SJCRH30 (cell line): ENCODE measurements around the gene EFNB1. TPM values are rescaled to one million over a fixed set of nuclear protein-coding genes. Genes with fewer than 3 reads are reported as not detected.

Experiments used
- DNase-seq, 2 experiments: peaks; one replicate each; pipeline ENCODE4 v3.0.0-alpha.2; 2015 to 2020
- H3K27ac ChIP-seq: fragments of 250-450 bp; sonication (Bioruptor Pico); 2 replicates; pipeline ENCODE4 v1.5.1; 2020; ENCODE audit warnings: mild to moderate bottlenecking, moderate library complexity
- H3K27me3 ChIP-seq: fragments of 250-450 bp; sonication (Bioruptor Pico); 2 replicates; pipeline ENCODE4 v1.5.1; 2020; ENCODE audit warnings: mild to moderate bottlenecking, moderate library complexity
- H3K36me3 ChIP-seq: fragments of 250-450 bp; sonication (Bioruptor Pico); 2 replicates; pipeline ENCODE4 v1.5.1; 2020; ENCODE audit warnings: mild to moderate bottlenecking, moderate library complexity
- H3K4me1 ChIP-seq: fragments of 250-450 bp; sonication (Bioruptor Pico); 2 replicates; pipeline ENCODE4 v1.5.1; 2020; ENCODE audit warnings: mild to moderate bottlenecking, moderate library complexity
- H3K4me3 ChIP-seq: fragments of 250-450 bp; sonication (Bioruptor Pico); 2 replicates; pipeline ENCODE4 v1.5.1; 2020; ENCODE audit warnings: mild to moderate bottlenecking, moderate library complexity
- H3K9me3 ChIP-seq: fragments of 250-450 bp; sonication (Bioruptor Pico); replicated peaks from 2 replicates; pipeline ENCODE4 v1.5.1; 2020; ENCODE audit warnings: mild to moderate bottlenecking, moderate library complexity
- total RNA-seq: library from RNA; depleted of rRNA; stranded (reverse); fragments of >200 nt; shearing (Covaris generic); gene quantifications from 2 replicates; pipeline ENCODE4 v1.2.3, GENCODE V29; 2014; rRNA removed

Gene EFNB1
- total RNA-seq, 1 experiment from 2014 or later = 11.4 TPM

DNA sequence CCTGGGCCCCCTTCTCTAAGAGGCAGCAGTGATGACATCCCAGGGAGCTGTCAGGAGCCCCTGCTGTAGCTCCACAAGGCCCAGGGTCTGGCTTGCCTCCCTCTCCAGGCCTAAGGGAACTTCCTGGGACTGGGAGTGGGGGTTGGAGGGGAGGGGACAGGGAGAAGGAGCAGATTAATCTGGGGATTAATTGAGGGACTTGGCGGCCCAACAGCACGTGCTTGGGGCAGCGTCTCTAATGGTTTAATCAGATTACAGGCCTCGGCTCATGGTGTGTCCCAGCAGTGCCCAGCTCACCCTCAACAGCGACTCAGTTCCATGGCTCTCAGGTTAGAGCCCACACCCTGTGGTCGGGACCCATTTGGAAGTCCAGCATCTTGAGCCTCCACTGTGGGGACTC, 47.9 kb downstream of the EFNB1 start:
- no peak for DNase-seq
- Histone ChIP-seq H3K9me3 (no peaks in the 10 kb centered on the region), H3K4me1 (no peaks in the 10 kb centered on the region), H3K4me3 (no peak overlapping the region), H3K36me3 (no peaks in the 10 kb centered on the region), H3K27ac (no peak overlapping the region), H3K27me3 (peaks cover 16% of the 10 kb centered on the region)

DNA sequence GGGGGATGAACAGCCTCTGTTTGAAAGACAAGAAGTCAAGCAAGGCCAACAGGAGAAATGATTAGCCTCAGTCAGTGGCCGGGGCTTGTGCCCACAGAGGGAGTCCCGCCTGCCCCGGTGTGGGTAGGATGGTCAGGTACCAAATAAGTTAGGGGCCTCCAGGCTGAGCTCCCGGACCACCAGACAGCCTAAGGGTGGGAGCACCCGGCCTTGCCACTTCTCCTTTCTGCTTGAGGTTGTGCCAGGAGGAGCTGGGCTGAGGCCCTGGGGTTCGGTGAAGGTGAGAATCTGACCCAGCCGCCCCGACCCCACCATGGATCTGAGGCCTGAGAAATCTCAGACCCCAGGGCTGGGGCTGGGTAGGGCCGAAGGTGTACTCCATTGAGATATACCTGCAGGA, 48.8 kb downstream of the EFNB1 start:
- Histone ChIP-seq H3K36me3 (no peaks in the 10 kb centered on the region), H3K27ac (no peak overlapping the region), H3K4me3 (no peak overlapping the region), H3K4me1 (no peaks in the 10 kb centered on the region), H3K9me3 (no peaks in the 10 kb centered on the region), H3K27me3 (peaks cover 16% of the 10 kb centered on the region)
- no peak for DNase-seq

DNA sequence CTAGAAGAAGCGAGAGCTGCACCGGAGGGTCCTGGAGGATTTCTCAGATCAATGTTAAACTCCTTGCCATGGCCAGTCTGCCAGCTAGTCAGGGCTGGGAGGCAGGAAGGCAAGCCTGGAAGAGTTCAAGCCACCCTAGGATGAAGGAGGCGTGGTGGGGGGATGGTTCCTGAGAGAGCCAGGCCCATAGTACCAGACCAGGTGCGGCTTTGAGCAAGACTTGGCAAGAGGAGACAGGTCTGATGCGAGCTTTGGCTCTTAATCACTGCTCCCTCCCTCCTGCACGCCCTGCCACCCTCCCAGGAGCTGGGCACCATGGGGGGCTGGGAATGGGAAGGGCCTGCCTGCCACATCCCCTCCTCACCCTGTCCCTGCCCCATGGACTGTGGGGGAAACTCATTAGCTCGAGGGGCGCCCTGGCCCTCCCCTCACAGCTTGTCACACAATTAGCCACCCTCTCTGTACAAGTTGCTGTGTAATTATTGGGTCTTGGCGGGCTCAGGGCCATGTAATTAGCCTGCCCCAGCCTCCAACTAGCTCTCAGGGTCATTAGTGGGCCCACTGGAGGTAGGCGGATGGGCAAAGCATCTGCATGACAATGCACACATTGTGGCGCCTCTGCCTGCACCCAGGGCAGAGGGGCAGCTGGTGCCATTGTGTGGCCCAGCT, 50.3 kb downstream of the EFNB1 start:
- no peaks in the 10 kb centered on the region for H3K4me1 ChIP-seq
- H3K27me3 ChIP-seq = peaks cover 16% of the 10 kb centered on the region
- H3K36me3 ChIP-seq = no peaks in the 10 kb centered on the region
- H3K27ac ChIP-seq = no peak overlapping the region
- no peaks in the 10 kb centered on the region for H3K9me3 ChIP-seq
- no peak for DNase-seq
- no peak overlapping the region for H3K4me3 ChIP-seq

DNA sequence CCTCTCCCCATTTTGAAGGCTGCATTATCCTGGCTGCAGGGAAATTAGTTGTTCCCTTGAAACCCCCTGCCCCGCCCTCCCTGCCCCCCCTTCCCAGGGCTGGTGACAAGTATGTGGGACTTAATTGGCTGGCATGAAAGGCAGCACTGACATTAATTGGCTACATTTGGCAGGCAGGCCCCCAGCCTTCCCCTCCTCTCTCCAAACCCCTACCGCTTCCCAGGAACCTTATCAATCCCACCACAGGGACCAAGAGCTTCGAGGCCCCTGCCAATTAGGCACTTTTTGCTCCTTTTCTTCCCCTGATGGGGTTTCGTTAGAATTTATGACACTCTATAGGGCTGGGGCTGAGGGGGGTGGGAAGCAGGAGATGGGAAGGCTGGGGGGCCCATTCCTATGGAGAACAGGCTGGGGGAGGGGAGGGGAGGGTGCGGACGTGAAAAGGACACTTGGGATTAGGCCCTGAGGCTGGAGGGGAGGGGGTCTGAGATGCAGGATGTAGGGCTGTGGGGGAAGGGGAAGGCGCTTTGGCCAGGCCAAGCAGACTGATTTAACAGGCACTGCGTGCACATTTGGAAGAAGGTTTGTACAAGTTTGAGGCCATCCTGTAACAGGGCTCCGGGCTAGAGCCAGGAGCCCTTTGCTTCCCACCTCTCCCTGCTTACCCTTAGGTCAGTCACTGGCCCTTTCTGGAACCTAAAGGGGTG, 52.2 kb downstream of the EFNB1 start:
- DNase-seq = no peak
- no peaks in the 10 kb centered on the region for H3K36me3 ChIP-seq
- H3K4me1 ChIP-seq = no peaks in the 10 kb centered on the region
- H3K27me3 ChIP-seq = peaks cover 16% of the 10 kb centered on the region
- H3K9me3 ChIP-seq = no peaks in the 10 kb centered on the region
- H3K4me3 ChIP-seq = no peak overlapping the region
- no peak overlapping the region for H3K27ac ChIP-seq

DNA sequence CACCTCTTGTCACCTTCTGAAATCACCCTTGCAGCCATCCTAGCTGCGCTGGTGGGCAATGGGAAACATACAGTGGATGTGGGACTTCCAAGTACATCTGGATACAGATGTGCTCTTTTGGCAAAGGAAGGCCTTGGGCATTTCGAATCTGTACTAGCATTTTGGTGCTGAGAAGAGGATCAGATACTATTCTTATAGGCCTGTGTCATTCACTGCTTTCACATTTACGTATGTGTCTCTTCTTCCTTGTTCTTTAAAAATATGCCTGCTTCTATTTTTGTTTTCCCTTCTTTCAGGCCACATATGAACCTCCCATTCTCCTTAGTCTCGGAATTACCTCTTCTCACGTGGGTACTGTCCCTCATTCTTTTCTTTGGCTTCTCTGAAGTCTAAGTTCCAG, 53.1 kb downstream of the EFNB1 start:
- H3K27ac ChIP-seq = no peak overlapping the region
- H3K4me1 ChIP-seq = no peaks in the 10 kb centered on the region
- no peaks in the 10 kb centered on the region for H3K9me3 ChIP-seq

DNA sequence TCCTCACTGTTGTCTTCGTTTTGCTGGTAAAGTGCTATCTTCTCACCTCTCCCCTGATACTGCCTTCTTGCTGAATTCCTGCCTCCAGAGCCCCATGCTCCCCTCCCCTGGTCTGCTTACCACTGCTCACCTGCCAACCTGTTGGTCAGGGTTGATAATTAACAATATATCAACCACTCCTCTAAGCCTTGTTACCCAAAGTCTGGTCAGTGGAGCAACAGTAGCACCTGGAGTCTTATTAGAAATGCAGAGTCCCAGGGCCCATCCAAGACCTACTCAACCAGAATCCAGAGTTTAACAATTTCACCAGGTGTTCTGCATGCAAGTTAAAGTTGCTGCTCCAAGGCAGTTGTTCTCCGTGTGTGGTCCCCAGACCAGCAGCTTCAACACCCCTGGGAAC, 55.0 kb downstream of the EFNB1 start:
- no peak overlapping the region for H3K27ac ChIP-seq
- no peaks in the 10 kb centered on the region for H3K9me3 ChIP-seq
- no peaks in the 10 kb centered on the region for H3K36me3 ChIP-seq
- no peaks in the 10 kb centered on the region for H3K27me3 ChIP-seq
- DNase-seq = no peak
- H3K4me1 ChIP-seq = no peaks in the 10 kb centered on the region
- H3K4me3 ChIP-seq = no peak overlapping the region

More for the DNA sequence above, 53.1 kb downstream of the EFNB1 start:
- no peak overlapping the region for H3K4me3 ChIP-seq
- H3K36me3 ChIP-seq = no peaks in the 10 kb centered on the region
- no peak for DNase-seq
- peaks cover 16% of the 10 kb centered on the region for H3K27me3 ChIP-seq

DNA sequence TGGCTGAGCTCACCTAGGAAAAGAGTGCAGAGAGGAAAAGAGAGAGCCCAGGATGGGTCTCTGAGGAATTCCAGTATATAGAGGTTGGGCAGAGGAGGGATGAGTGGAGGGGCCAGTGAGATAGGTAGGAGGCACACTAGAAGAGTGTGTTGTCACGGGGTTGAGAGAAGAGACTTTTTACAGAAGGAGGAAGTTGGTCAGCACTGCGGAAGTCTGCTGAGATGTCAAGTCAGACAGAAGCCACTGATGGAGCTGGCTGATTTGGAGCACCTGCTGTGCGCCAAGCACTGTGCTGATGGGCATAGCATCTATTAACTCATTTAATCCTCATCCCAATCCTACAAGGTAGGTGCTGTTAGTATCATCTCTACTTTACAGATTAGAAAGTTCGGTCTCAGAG, 60.4 kb downstream of the EFNB1 start:
- Histone ChIP-seq H3K4me1 (no peaks in the 10 kb centered on the region), H3K9me3 (no peaks in the 10 kb centered on the region), H3K27ac (no peak overlapping the region), H3K27me3 (no peaks in the 10 kb centered on the region), H3K36me3 (no peaks in the 10 kb centered on the region), H3K4me3 (no peak overlapping the region)
- no peak for DNase-seq

Other genes with a start within 250 kb of the EFNB1 start
- gene STARD8, start 181.4 kb upstream of the EFNB1 start, total RNA-seq = 9.2 and 9.7 TPM in 2 replicates